Stimulated activated CD8-positive, alpha-beta memory T cell treated with anti-CD3 and anti-CD28 coated beads, Interleukin-7, amount 100 ng/mL, for 24 hours (primary cell): ENCODE data around the gene PLLP.
"Not testable (repeated sequence)": the region's sequence is repeated elsewhere in the genome, so short reads cannot be mapped to it uniquely, and the experiment has no call there.

Experiments
- DNase-seq: peaks from one replicate; pipeline ENCODE4 v3.0.0-alpha.2; 2020; ENCODE audit warnings: low read depth

PLLP gene

DNA sequence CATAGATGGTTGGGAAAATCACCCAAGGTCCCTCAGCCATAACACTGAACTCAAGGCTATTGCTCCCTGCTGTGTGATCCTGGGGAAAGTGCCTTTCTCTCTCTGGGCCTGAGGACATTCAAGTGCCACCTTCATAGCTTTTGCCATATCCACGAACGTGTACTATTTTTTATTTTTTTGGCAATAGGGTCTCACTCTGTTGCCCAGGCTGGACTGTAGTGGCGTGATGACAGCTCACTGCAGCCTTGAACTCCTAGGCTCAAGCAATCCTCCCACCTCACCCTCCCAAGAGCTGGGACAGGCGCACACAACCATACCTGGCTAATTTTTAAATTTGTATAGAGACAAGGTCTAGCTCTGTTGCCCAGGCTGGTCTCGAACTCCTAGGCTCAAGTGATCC, 10.6 kb downstream of the PLLP start:
- no peak for DNase-seq

DNA sequence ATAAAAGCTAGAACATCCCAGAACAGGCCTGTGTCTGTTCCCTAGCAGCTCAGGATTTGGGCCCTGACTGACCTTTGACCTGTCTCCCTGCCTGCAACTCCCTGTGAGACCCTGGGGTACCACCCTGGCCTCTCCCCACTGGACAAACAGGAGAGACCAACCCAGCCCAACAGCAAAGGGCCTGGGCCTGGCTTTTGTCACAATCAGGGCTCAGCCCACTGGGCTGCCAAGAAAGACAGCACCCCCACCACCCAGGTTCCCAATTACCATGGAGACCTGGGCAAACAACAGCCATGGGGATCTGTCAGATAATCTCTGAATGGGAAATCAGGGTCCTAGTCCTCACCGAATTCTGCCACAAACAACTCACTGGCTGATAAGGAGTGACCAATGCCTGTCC, 11.1 kb downstream of the PLLP start:
- no peak for DNase-seq

DNA sequence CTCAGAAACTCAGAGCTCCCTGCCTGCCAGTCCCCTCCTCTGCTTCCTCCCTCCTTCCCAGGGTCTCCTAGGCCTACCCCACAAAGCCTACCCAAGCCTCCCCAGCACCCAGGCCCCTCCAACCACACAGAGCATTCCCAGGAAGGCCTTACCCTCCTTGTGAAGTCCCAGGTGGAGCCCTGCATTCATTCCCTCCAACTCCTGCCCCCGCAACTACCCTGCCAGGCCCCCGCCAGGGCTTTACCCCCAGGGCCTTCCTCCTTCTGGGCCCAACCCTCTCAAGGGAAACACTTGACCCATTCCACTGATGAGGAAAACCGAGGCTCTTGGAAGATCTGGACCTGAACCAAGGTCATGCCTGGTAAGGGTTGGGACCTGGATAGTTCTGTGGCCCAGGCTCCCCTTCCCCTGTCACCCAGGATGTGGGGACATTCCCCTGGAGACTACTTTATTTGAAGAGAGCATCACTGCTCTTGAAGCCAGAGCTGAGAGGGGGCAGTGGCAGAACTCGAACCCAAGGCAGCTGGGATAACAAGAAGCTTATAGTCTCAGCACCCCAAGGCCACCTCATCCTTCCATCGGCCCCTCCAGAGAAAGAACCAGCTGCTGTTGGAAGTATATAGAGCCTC, 12.5 kb downstream of the PLLP start:
- DNase-seq: no peak

DNA sequence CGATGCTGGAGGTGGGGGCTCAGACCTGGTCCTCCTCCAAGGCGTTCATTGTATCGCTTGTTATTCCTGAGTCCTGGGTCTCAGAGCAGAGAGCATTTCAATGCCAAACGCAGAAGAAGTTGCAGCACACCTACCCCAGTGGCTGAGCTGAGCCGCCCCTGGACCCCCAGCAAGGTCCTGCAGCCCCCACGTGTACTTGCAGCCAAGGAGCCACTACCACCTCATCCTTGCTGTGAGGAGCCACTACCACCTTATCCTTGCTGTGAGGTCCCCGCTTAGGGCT, 13.5 kb downstream of the PLLP start:
- DNase-seq: no peak

DNA sequence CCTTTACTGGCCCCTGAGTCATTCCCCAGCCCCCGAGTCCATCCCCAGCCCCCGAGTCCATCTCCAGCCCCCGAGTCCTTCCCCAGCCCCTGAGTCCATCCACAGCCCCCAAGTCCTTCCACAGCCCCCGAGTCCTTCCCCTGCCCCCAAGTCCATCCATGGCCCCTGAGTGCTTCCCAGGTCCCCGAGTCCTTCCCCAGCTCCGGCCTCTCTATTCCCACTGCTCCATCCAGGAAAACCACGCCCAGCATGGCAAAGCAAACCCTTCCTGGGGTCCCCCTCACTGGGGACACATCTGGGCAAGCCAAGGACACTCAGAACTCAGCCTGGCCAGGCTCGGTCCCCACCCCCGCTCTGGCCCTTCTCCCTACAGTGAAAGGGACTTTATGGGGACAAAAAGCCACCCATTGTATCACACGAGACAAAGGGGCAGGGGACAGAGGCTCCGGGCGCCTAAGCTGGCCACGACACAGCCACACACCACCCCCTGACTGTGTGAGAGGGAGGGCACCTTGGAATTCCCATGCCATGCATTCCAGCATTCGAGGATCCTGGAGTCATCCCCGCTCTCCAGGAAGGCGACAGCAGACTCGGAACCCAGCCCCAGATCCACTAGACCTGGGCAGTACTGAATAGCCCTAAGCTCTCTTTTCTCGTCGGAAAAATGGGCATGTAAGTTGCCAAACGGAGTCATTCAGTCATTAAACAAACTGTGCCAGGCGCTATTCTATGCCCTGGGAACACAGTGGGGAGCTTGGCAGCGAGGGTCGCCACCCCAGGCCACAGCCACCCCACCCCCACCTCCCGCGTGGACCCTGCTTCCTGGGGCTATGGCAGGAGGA, 14.0 kb downstream of the PLLP start:
- DNase-seq: no peak

DNA sequence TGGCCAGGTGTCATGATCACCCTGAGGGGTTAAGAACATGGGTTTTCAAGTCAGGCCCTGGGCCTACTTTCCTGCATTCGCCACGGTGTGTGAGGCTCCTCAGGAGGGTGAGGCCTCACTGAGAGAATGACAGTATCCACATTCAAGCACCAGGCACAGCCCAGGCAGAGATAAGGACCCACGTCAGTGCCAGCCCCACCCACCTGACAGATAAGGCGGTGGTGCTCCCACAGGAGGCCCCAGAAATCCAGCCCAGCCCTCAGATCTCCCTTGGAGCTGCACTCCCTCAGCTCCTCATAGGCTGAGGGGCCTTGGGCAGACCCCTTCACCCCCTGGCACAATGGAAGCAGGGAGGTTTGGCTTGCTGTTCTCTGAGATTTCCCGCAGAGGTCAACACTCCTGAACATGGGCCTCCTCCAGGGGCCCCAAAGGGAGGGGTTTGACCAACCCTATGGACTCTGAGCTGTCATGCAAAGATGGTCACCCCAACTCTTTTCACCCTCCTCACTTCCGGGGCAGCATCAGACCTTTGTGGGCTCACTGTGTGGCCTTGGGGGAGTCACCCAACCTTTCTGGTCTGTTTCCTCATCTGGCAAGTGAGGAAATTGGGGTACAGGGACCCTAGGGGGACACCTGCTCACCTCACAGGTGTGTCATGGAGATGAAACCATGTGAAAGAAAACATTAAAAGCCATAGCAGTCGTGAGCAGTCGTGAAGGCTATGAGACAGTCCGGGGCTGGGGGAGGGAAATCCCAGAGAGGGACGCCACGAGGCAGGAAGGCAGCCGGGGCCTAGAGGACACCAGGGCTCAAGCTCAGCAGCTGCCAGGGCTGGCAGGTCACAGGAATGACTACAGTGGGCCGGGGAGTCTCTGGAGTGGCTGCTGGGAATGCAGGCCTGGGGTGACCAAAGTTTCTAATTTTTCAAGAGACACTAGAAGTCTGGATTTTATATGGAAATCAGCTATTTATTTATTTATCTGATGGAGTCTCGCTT, 15.4 kb downstream of the PLLP start:
- no peak for DNase-seq

DNA sequence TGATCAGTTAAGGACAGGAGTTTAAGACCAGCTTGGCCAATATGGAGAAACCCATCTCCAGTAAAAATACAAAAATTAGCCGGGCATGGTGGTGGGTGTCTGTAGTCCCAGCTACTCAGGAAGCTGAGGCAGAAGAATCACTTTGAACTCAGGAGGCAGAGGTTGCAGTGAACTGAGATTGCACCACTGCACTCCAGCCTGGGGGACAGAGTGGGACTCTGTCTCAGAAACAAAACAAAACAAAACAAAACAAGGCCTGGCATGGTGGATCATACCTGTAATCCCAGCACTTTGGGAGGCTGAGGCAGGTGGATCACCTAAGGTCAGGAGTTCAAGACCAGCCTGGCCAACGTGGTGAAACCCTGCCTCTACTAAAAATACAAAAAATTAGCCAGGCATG, 17.1 kb downstream of the PLLP start:
- DNase-seq: not testable (repeated sequence)

DNA sequence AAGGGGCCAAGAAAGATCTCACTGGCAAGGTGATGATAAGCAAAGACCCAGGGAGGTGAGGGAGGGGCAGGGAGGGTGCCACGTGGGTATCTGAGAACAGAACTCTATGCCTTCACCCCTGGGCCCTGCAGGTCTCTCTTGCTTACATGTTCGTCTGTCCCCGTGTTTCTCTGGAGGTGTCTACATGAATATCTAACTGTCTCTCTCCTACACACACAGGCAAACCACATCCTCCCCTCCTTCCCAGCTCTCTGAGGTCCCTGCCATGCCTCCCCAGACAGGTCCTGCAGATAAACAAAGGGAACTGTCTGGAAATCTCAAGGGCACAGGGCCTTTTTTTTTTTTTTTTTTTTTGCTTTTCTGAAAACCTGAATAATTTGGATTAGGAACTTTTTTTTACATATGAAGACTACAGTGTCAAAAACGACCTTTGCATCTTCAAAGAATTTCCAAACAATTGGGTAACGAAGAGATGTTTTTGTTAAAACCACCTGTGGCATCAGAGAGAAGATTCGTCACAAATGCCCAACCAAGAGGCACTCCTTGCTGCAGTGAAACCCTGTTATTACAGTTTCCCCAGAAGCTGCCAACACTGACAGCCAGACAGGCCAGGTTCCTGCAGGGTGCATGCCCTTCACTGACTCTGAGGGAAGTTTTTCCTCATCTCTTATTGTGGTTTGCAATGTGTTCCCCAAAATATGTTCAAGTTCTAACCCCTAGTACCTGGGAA, 17.8 kb downstream of the PLLP start:
- DNase-seq: no peak

DNA sequence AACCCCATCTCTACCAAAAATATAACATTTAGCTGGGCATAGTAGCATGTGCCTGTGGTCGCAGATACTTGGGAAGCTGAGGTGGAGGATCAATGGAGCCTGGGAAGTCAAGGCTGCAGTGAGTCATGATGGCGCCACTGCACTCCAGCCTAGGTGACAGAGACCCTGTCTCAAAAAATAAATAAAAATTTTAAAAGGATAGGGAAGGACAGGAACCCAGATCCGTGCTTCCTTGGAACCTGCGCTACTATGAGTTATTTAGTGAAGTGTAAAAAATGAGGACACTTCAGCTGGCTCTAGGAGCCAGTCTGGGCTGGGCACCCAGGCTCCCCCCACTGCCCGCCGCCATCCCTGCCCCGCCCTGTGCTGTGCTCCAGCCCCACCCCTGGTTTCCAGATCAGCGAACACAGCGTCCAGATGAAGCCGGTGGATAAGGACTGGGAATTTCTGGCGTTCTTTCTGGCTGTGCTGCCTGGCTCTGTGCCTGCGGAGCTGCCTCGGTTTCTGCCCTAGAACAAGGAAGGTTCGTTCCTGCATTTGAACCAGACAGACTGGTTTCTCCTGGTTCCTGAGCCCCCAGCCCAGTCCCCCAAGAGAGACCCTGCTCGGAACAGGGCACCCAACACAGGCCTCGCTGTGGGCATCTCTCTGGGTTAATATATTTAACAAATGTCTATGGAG, 18.5 kb downstream of the PLLP start:
- DNase-seq: no peak

DNA sequence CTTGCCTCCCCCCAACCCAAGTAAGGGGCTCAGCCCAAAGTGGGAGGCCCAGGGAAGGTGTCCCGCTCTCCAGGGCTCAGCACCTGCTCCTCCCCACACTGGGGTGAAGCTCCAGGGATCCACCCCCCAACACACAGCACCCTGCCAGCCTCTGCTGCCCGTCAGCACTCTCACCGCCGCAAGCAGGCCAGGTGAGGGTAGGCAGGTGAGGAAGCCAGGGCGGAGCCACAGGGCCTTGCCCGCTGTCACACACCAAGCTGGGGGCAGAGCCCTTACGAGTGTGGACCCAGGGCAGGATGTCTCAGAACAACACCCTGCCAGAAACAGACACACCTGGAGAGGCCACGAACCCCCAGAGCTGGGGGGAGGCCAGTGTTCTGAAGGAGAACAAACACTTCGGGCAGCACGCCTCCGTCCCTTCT, 19.5 kb downstream of the PLLP start:
- DNase-seq: no peak

DNA sequence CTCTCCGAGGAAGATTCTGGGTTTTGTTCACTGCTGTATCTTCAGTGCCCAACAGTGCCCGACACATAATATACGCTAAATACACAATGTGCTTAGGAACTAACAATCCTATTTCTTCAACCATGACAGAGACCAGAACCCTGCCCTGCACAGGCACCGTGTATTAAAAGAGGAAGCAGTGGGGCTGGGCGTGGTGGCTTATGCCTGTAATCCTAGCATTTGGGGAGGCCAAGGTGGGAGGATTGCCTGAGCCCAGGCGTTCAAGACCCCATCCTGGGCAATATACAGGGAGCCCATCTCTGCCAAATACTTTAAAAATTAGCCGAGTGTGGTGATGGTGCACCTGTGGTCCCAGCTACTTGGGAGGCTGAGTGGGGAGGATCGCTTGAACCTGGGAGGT, 20.1 kb downstream of the PLLP start:
- DNase-seq: no peak

DNA sequence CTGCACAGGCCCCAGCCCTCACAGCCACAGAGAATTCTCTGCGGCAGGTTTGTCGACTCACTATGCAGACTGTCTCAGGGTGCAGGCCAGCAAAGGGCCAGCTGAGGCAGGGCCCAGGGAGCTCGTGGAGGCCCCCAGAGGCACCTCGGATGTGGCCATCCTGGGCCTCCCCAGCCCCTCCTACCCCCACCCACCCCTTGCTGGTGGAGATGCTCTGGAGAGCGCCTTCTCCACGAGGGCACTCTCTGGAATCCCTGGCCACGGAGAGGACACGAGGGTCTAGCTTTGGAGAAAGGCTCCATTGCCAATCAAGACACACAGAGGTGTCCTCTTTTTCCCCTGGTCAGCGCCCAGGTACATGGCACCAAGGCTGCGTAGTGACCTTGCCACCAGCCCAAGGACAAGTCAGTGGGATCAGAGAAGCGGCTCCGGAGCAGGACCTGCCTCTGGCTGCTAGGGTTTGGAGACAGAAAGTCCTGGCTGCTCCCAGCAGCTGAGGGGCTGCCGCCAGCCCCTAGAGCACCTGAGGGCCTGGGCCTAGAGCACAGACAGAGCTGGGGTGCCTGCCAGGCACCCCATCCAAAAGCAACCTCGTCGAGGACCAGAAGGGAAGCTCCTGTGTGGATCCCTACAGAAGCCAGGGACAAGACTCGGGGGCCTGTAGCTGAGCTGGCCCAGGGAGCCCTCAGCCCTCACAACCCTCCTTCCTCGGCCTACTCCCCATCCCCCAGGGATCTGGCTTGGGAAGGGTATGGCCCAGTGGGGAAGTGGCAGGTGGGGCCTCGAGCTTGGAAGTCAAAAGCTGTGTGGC, 20.7 kb downstream of the PLLP start:
- DNase-seq: no peak

DNA sequence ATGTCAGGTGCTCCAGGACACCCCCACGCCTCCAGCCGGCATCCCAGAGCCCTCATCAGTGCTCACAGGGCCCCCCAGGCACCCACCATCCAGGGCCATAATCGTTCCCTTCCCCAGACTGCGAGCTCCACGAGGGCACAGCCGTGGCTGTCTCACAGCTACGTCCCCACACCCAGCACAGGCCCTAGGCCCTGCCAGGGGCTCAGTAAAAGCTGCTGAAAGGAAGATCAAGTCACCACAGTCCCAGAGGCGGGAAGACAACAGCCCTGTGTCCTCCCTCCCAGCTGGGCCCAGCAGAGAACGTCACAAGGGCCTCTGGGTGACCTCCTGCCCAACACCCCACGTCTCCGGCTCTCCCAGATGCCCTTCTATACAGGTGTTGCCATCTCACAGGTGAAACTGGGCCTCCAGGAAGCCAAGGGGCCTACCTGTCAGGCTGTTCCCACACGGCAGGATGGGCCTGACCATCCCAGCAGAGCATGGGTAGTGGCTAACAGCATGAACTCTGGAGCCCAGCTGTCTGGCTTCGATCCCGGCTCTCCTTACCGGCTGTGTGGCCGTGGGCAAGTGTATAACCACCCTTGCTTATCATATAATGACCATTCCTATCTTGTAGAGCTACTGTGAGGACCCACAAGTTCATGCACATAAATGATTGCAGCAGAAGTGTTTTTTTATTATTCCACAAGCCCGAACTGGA, 21.5 kb downstream of the PLLP start:
- DNase-seq: no peak

DNA sequence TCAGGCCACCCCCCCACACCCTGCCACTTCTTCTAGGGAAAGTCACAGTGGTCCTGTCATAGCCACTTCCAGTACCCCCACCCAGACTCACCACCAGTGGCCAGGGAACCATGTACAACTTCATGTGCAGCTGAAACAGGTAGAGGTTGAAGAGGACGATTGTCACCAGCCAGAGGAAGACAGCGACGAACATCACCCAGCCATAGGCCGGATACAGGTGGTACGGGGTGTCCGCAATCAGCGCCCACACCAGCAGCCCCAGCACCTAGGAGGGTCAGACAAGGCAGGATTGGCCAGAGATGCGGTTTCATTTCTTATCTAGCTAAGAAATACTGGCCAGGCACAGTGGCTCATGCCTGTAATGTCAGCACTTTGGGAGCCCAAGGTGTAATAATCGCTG, 22.7 kb downstream of the PLLP start:
- no peak for DNase-seq

DNA sequence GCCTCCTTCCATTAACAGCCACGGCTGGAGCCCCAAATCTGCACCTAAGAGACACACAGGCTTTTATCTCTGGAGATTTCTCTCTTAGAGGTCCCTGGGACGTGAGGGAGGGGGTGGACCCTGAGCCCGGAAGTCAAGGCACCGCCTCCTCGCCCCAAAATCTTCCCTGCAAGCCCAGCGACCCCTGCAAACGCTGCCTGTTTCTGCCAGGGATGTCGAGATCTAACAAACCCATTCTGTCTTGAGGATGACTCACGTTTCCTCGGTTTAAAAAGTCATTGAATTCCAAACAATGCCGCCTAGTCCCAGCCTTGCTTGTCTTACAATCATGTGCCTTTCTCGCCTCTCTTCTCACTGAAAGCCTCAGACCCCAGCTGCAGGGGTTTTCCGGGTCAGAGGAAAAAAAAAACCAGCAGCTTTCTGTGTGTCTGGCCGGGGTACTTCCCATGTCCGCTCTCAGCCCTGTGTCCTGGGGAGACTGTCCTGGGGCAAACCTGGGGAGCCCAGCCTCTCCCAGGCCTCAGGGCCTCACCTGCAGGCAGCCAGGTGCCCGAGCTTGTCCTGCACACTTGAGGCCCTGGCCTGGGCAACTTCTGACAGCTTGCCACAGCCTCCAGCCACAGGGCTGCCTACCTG, 24.1 kb downstream of the PLLP start:
- no peak for DNase-seq

DNA sequence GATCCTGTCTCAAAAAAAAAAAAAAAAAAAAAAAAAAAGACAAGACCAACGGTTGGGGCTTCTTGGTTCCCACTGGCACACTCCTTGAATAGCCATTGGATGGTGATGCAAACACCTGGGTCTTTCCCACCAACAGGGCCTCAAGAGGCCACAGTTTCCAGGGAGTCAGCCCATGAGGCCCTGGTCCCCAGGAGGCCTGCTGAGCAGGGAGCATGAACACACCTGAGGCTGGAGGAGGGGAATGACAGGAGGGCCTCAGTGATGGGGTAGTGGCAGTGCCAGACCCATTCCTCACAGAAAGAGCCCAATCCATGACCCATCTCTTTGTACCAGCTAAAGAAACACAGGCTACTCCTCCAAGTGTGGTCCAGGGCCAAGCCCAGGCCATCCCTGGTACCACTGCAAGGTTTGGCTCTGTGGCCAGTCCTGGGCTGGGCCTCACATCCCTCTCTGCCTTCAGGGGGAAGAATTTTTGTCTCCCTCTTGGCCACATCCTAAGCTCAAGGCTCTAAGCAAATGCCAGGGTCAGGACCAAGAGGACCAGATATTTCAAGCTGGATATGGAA, 25.5 kb downstream of the PLLP start:
- no peak for DNase-seq

DNA sequence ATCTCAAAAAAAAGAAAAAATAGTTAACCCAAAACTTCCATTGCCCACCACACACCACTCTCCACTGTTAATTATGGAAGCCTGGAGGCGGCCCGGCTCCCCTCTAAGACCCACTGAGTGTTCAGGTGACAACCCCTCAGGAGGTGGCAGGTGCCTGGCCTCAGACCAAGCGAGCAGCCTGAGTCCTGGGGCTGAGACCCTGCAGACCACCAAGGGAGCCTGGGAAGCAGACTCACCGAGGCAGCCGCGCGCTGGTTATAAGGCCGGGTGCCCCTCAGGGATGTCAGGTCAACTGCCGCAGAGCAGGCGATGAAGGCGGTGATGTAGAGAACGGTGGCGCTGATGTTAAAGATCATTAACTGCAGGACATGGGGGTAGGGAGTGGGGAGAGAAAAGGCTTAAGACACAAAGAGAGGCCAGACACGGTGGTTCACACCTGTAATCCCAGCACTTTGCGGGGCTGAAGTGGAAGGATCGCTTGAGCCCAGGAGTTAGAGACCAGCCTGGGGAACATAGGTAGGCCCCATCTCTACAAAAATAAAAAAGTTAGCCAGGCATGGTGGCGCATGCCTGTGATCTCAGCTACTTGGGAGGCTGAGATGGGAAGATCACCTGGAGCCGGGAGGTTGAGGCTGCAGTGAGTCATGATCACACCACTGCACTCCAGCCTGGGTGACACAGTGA, 26.1 kb downstream of the PLLP start:
- DNase-seq: no peak

DNA sequence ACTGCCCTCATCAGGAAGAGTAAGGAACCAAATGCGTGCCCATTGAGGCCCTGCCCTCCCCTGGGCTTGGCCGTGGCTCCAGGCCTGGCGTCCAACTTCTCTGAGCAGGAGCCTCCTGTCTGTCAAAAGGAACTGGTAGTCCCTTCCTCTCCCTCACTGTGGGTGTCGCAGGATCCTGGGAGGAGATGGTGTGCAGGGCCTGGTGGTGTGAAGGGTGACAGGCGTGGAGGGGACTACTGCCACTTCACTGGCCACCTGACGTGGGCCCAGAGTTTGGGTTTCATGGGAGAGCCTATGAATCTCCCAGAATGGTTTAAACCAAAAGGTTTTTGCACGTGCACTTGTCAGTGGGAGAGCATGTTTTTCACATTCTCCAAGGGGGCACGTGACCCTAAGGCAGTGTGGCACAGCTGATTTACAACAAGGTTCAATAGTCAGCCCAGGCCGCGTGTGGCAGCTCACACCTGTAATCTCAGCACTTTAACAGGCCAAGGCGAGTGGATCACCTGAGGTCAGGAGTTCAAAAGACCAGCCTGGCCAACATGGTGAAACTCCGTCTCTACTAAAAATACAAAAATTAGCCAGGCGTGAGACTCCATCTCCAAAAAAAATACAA, 26.9 kb downstream of the PLLP start:
- no peak for DNase-seq
